Central memory CD8-positive, alpha-beta T cell (primary cell): ENCODE data around the gene SPTLC2.

Source experiments
- ATAC-seq: fragments of 150-1000 bp; cut with Tn5 transposase; replicated peaks from 2 replicates; pipeline ENCODE4 v1.10.0; 2022; ENCODE audit warnings: mild to moderate bottlenecking, moderate FRiP score, moderate number of reproducible peaks; ENCODE audit not compliant: poor library complexity, severe bottlenecking; ENCODE audit errors: extremely low read depth
- DNase-seq, 2 donors: peaks; one replicate each; pipeline ENCODE4 v3.0.0; 2021; ENCODE audit warnings: low spot score in 2 of 2
- H3K27ac Mint-ChIP-seq: one replicate; pipeline ENCODE4 v1.8.0; 2022; ENCODE audit warnings: low read depth, mild to moderate bottlenecking, moderate library complexity, mixed read lengths
- H3K27me3 Mint-ChIP-seq: one replicate; pipeline ENCODE4 v1.8.0; 2022; ENCODE audit warnings: mixed read lengths
- H3K36me3 Mint-ChIP-seq: one replicate; pipeline ENCODE4 v1.8.0; 2022; ENCODE audit warnings: mild to moderate bottlenecking, moderate library complexity, mixed read lengths; ENCODE audit not compliant: insufficient read depth
- H3K4me1 Mint-ChIP-seq: one replicate; pipeline ENCODE4 v1.8.0; 2022; ENCODE audit warnings: mixed read lengths
- H3K4me3 Mint-ChIP-seq: one replicate; pipeline ENCODE4 v1.8.0; 2022; ENCODE audit warnings: mild to moderate bottlenecking, moderate library complexity, mixed read lengths
- H3K9me3 Mint-ChIP-seq: one replicate; pipeline ENCODE4 v1.8.0; 2022; ENCODE audit warnings: mixed read lengths

SPTLC2 gene

DNA sequence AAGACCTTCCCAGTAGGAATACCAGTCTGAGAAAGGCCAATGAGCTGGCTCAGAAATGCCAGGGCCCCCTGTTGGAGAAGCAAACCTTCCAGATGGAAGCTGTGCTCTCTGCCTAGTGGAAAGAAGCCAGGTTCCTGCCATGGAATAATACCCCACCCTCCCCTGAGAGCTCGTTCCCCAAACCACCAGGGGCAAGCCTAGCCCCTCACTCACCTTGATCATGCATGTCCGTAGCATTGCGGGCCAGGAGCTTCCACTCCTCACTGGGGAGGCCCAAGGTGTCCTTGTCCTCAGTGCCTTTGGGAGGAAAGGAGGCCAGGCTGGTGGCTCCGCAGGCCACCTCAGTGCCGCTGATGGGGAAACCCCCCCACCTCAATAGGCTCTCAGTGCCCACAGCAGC is 138.4 kb downstream of the SPTLC2 start:
- Mint-ChIP-seq H3K27me3 (no peaks in the 10 kb centered on the region), H3K9me3 (no peaks in the 10 kb centered on the region), H3K27ac (no peak overlapping the region), H3K4me3 (no peak overlapping the region), H3K4me1 (no peaks in the 10 kb centered on the region), H3K36me3 (no peaks in the 10 kb centered on the region)
- DNase-seq = no peak
- ATAC-seq = no peak

GRCh38 chr14:77475432-77476115 is 140.9 kb downstream of the SPTLC2 start:
- DNase-seq (no peak), ATAC-seq (no peak)
- Mint-ChIP-seq H3K4me3 (no peak overlapping the region), H3K4me1 (no peaks in the 10 kb centered on the region), H3K27me3 (no peaks in the 10 kb centered on the region), H3K36me3 (no peaks in the 10 kb centered on the region), H3K27ac (no peak overlapping the region), H3K9me3 (no peaks in the 10 kb centered on the region)

GRCh38 chr14:77474479-77475177 is 141.8 kb downstream of the SPTLC2 start:
- ATAC-seq (no peak), DNase-seq (no peak)
- H3K9me3 Mint-ChIP-seq = no peaks in the 10 kb centered on the region
- no peaks in the 10 kb centered on the region for H3K4me1 Mint-ChIP-seq
- no peak overlapping the region for H3K4me3 Mint-ChIP-seq
- H3K36me3 Mint-ChIP-seq = peaks cover 4% of the 10 kb centered on the region
- H3K27me3 Mint-ChIP-seq = no peaks in the 10 kb centered on the region
- H3K27ac Mint-ChIP-seq = no peak overlapping the region

GRCh38 chr14:77473921-77474320 is 142.5 kb downstream of the SPTLC2 start:
- H3K27me3 Mint-ChIP-seq = no peaks in the 10 kb centered on the region
- ATAC-seq (no peak), DNase-seq (no peak)
- H3K9me3 Mint-ChIP-seq = no peaks in the 10 kb centered on the region
- no peaks in the 10 kb centered on the region for H3K4me1 Mint-ChIP-seq
- peaks cover 10% of the 10 kb centered on the region for H3K36me3 Mint-ChIP-seq
- no peak overlapping the region for H3K27ac Mint-ChIP-seq
- no peak overlapping the region for H3K4me3 Mint-ChIP-seq

GRCh38 chr14:77470224-77470870 is 146.1 kb downstream of the SPTLC2 start:
- ATAC-seq = no peak
- no peaks in the 10 kb centered on the region for H3K27me3 Mint-ChIP-seq
- no peak for DNase-seq
- H3K4me1 Mint-ChIP-seq = no peaks in the 10 kb centered on the region
- H3K36me3 Mint-ChIP-seq = peaks cover 41% of the 10 kb centered on the region
- H3K4me3 Mint-ChIP-seq = no peak overlapping the region
- H3K9me3 Mint-ChIP-seq = no peaks in the 10 kb centered on the region
- no peak overlapping the region for H3K27ac Mint-ChIP-seq

DNA sequence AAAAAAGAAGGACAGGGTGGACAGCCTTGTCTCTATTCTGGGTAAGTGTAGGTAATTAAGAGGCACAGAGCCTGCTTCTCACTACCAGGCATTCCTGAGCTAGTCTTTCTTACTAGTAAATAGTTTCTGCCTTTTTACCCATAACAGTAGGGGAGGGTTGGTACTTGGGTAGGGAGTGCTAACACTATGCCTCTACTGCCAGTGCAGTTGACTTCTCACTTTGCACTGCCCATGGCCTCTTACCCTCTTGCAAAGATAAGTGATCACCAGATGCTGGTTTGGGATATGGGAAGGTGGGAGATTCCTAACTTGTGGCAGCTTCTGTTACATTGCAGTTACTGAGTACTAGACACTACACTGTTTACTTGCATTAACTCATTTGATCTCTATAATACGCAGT is 146.9 kb downstream of the SPTLC2 start:
- Mint-ChIP-seq H3K9me3 (no peaks in the 10 kb centered on the region), H3K27ac (no peak overlapping the region), H3K4me1 (no peaks in the 10 kb centered on the region), H3K4me3 (no peak overlapping the region), H3K27me3 (no peaks in the 10 kb centered on the region), H3K36me3 (peaks cover 49% of the 10 kb centered on the region)
- DNase-seq = no peak
- no peak for ATAC-seq

GRCh38 chr14:77469067-77469505 is 147.4 kb downstream of the SPTLC2 start:
- Mint-ChIP-seq H3K27ac (no peak overlapping the region), H3K9me3 (no peaks in the 10 kb centered on the region), H3K27me3 (no peaks in the 10 kb centered on the region), H3K4me1 (no peaks in the 10 kb centered on the region), H3K4me3 (no peak overlapping the region), H3K36me3 (peaks cover 52% of the 10 kb centered on the region)
- no peak for ATAC-seq
- no peak for DNase-seq

DNA sequence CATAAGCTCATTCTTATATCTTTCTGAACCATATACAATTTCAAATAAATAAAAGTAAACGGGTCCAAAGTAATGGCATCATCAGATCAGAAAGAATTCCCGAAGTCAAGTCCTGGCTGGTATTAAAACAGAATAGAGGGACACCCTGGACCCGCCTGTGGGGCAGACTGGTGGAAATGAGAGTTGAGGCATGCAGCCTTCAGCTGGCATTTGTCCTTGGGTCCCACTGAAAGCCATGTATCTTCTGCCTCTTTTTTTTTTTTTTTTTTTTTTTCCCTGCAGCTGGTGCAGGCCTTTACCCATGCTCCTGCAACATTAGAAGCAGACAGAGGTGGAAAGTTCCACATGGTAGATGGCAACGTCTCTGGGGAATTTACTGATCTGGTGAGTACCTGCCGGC is 148.6 kb downstream of the SPTLC2 start:
- Mint-ChIP-seq H3K4me1 (no peaks in the 10 kb centered on the region), H3K27ac (no peak overlapping the region), H3K9me3 (no peaks in the 10 kb centered on the region), H3K4me3 (no peak overlapping the region), H3K36me3 (peaks cover 64% of the 10 kb centered on the region), H3K27me3 (no peaks in the 10 kb centered on the region)
- ATAC-seq = no peak
- no peak for DNase-seq

DNA sequence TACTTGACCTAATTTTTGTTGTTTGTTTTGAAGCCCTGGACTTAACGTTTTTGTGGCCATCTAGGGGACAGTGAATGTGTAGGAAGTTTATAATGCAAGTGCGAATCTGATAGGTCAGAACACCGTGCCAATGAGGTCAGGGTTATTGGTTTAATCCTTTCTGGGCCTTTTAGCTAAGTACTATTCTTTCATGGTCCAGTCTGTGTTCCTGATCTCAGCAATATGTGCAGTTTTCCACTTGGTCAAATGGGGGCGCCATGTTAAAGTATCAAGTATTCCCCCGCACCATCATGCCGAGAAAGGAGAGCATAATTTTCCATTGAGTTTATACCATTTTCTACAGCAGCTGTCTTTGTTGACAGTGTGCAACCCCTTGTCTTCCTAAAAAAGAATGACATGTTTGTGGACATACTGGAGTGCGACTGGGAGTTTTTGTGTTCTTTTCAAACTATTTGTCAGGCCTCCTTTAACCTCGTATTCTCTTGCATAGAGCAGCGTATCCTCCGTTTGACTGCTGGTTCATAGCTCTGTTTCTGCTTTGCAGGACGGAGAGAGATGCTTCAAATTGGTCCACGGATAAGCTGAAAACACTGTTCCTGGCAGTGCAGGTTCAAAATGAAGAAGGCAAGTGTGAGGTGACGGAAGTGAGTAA is 157.2 kb downstream of the SPTLC2 start:
- peaks cover 38% of the 10 kb centered on the region for H3K4me1 Mint-ChIP-seq
- H3K36me3 Mint-ChIP-seq = peaks cover 58% of the 10 kb centered on the region
- H3K4me3 Mint-ChIP-seq = peak overlapping the region; percentile 98
- H3K27me3 Mint-ChIP-seq = no peaks in the 10 kb centered on the region
- ATAC-seq (no peak), DNase-seq (peak; percentile 38 to 40)
- peak overlapping the region; percentile 94 for H3K27ac Mint-ChIP-seq
- no peaks in the 10 kb centered on the region for H3K9me3 Mint-ChIP-seq

GRCh38 chr14:77458249-77458950 is 158.0 kb downstream of the SPTLC2 start:
- DNase-seq (peak in 1 of 2 donors; percentile 18), ATAC-seq (no peak)
- Mint-ChIP-seq H3K36me3 (peaks cover 55% of the 10 kb centered on the region), H3K4me3 (peak overlapping the region; percentile 98), H3K27ac (peak overlapping the region; percentile 94), H3K4me1 (peaks cover 39% of the 10 kb centered on the region), H3K27me3 (no peaks in the 10 kb centered on the region), H3K9me3 (no peaks in the 10 kb centered on the region)

GRCh38 chr14:77457522-77458248 is 158.8 kb downstream of the SPTLC2 start, which contains the start of the genes AHSA1 and VIPAS39:
Gene AHSA1 (plus strand): TSS chr14:77458093. CDS start chr14:77458190, 97 bp downstream.
Gene VIPAS39 (minus strand): TSS chr14:77457601. CDS start chr14:77454102, 3,499 bp downstream.
- peak within 1 kb of the TSS; percentile 98 for H3K4me3 Mint-ChIP-seq
- H3K27ac Mint-ChIP-seq = peak within 1 kb of the TSS; percentile 94
- peaks cover 44% of the 10 kb centered on the region for H3K4me1 Mint-ChIP-seq
- no peaks in the 10 kb centered on the region for H3K9me3 Mint-ChIP-seq
- no peaks in the 10 kb centered on the region for H3K27me3 Mint-ChIP-seq
- peak; percentile 96 for ATAC-seq
- DNase-seq = peak; percentile 81 to 93
- peaks cover 54% of the 10 kb centered on the region for H3K36me3 Mint-ChIP-seq
